COLO668 (cell line): Measurements from ENCODE around the gene UGT1A8.

ENCODE experiments used
- DNase-seq: peaks from one replicate; lab custom pipeline; 2025; ENCODE audit not compliant: unreplicated experiment; lab: John Stamatoyannopoulos, UW

Gene UGT1A8

GRCh38 chr2:233794128-233794658 lies 176.8 kb downstream of the UGT1A8 start:
- DNase-seq: no peak

DNA sequence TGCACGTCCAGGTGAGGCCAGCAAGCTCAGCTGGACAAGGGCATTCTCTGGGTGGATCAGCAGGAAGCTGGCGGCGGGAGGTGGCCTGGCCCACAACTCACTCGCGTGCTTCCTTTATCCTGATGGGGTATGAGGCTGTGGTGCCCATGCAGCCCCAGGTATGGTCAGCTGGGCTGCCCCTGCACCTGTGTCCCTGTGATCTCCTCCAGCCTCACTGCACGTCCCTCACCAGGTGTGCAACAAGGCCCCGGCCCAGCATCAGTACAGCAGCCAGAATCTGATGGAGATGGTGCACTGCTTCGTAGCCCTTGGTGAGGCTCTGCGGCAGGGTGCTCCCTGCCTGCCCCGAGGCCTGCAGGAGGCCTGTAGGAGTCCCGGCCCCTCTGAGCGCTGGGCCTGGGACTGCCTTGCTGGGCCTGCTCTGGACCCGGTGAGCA lies 178.3 kb downstream of the UGT1A8 start:
- DNase-seq: no peak

GRCh38 chr2:233796254-233796653 lies 178.8 kb downstream of the UGT1A8 start:
- no peak for DNase-seq

- no peak for DNase-seq
Measured at GRCh38 chr2:233798335-233799086, 181.1 kb downstream of the UGT1A8 start.

GRCh38 chr2:233799087-233799665 lies 181.7 kb downstream of the UGT1A8 start:
- no peak for DNase-seq

GRCh38 chr2:233799716-233800115 lies 182.3 kb downstream of the UGT1A8 start:
- no peak for DNase-seq

DNA sequence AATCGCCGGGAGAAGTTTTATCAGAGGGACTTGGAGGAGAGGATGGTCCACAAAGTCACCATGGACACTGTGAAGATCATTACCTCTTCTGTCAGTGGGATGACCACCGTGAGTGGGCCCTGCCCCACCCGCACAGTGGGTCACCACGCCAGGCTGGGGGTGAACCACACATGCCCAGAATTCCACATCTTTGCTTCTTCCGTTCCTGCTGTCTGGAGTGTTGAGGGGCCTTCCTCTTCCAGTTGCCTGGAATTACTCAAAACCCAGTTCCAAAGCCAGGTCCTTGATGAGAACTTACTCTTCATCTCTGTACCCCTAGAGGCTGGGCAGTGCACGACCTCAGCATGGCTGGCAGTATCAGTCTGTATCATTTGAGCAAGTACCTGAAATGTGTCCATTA lies 182.8 kb downstream of the UGT1A8 start:
- no peak for DNase-seq

DNA sequence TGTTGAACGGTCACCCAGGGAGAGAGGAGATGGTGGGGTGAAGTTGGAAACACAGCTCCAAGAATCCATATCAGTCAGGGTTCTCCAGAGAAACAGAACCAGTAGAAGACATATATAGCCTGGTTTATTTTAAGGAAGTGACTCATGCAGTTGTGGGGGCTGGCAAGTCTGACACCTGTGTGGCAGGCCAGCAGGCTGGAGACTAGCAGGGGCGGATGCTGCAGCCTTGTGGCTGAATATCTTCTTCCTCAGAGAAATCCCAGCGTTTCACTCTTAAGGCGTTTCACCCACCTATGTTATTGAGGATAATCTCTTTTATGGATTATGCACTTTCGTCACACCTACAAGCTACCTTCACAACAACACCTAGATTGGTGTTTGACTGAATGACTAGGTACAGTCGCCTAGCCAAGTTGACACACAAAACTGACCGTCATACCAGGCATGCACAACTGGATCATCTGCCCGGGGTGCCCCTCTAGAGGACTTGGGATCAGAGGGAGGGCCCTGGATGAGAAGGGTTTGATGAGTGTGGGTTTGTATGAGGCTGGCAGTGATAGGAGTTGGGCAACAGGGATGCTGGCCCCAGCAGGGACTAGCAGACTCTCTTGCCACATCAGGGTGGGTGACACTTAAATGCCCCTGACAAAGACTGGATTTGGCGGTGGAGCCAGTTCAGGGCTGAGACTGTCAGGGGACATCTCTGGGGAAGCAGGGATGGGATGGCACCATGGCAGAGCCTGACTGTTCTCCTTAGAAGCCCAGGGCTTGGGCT lies 184.1 kb downstream of the UGT1A8 start:
- DNase-seq: no peak

GRCh38 chr2:233802132-233802815 lies 184.8 kb downstream of the UGT1A8 start:
- DNase-seq: no peak

- DNase-seq: no peak
Measured at GRCh38 chr2:233803292-233803911, 186.0 kb downstream of the UGT1A8 start.

- DNase-seq: no peak
Measured at GRCh38 chr2:233803994-233804393, 186.6 kb downstream of the UGT1A8 start.

DNA sequence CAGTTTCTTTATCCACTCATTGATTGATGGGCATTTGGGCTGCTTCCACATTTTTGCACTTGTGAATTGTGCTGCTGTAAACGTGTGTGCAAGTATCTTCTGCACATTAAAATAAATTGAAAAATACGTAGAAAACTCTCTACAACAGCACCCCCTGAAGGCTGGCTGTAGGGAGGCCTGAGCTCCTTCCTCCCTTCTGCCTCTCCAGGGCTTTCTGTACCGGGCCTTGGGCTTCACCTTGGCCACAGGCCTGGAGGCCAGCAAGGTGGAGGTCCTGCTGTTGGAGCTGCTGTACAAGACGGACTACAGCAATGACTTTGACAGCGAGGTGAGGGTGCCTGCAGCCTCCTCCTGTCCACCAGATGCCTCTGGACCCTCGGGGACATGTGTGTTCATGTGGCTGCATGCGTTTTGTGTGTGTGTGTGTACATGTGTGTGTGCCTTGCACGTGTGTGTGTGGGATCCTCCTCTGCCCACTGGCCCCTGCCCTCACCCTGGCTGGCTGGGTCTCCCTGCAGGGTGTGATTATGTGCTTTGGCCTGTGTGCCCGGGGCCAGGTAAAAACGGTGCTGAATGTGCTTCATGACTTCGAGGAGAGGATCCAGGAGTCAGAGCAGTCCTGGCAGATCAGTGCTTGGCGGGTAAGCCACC lies 189.9 kb downstream of the UGT1A8 start:
- no peak for DNase-seq

DNA sequence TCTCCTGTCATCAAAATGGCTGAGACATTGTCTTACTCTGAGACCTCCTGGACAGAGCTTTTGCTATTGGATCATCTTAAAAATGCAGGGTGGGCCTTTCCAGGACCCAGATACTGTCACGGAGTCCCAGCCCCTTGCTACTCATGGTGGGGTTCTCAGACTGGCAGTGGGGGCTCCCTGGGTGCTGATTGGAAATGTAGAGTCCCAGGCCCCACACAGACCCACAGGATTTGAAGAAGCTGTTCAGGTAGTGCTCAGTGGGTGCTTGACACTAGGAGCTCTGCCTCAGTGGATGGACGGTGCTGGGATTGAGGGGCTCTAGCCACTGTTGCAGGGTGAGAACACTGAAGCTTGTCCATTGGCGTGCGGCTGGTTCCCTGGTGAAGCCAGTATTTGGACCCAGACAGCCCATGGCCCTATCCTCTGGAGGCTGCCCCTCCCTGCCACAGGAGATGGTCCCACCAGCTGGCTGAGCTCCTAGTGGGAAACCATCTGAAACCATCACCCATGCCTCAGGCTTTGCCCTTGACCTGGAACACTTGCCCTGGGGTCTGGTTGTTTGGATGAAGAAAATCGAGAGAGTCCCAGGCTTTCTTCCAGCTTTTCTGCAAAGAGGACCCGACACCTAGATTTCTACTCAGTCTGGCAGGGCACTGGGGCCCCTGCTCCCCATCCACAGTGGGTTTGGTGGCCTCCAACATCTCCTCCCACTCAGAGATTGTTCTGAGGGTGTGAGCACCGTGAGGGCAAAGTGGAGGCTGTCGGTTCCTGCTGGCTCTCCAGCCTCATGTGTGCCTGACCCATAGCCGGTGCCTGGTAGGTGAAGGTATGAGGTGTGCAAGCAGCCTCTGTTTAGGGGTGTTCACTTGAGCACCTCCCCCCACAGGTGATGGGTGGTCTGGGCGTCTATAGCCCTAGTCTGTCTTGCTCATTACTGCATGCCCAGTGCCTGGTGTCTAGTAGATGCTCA lies 190.8 kb downstream of the UGT1A8 start:
- no peak for DNase-seq

DNA sequence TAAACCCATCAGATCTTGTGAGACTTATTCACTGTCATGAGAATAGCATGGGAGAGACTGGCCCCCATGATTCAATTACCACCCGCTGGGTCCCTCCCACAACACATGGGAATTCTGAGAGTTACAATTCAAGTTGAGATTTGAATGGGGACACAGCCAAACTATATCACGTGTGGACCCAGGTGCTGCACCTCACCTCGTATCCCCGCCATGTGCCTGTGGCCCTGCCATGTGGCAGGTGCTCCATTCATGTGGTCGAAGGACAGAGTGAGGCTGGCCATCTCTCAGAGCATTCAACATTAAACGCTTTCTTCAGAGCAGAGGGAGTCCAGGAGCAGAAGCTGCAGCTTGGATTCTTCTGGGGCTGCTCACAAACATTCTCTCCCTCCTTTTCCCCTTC lies 193.0 kb downstream of the UGT1A8 start:
- no peak for DNase-seq

- DNase-seq: no peak
Measured at GRCh38 chr2:233811087-233811486, 193.7 kb downstream of the UGT1A8 start.

GRCh38 chr2:233811732-233812131 lies 194.3 kb downstream of the UGT1A8 start:
- DNase-seq: no peak

DNA sequence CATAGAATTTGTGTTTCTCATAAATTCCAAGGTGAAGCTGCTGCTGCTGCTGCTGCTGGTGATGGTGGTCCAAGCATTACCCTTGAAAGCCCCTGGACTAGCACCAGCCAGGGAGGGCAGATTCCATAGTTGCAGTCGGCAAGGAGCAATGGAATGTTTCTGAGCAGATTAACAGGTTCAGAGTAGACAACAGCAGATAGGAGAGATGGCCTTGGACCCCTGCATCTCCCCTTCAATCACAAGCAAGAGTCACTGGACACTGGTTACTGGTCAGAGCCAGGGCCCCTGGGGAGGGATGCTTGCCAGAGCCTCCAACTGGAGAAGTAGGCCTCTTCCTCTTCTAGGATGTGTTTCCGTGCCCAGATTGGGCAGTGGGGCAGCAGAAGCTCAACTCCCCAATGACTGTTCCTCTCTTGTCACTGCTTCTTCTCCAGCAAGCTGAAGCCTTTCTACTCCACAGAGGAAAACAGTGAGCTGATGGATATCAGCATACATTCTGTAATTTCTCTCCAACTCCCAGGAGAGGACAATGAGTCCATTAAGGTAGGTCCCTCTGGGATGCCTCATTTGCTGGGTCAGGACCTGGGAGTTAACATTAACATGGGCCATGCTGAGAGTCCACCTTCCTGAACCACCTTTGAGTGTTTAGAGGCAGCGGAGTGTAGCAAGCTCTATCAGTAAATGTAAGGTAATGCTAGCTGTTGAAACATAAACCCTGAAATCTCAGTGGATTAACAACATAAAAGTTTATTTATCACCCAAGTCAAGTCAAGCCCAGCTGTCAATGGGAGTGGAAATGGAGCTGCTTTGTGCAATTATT lies 196.0 kb downstream of the UGT1A8 start:
- no peak for DNase-seq
